Activated T-helper 17 cell treated with anti-CD3 and anti-CD28 coated beads, Interleukin-2, amount 50 U/mL, for 72 hours (primary cell): Measurements from ENCODE around the gene CCNL2. TPM values are rescaled to one million over a fixed set of nuclear protein-coding genes. Genes with fewer than 3 reads are reported as not detected.

ENCODE experiments used
- ATAC-seq: fragments of 150-1000 bp; cut with Tn5 transposase; replicated peaks from 2 replicates; pipeline ENCODE4 v1.10.0; 2021; ENCODE audit warnings: mild to moderate bottlenecking, moderate library complexity
- H3K27ac Mint-ChIP-seq: one replicate; pipeline ENCODE4 v1.8.0; 2022; ENCODE audit warnings: mixed read lengths
- H3K27me3 Mint-ChIP-seq: one replicate; pipeline ENCODE4 v1.8.0; 2022; ENCODE audit warnings: mixed read lengths
- H3K36me3 Mint-ChIP-seq: one replicate; pipeline ENCODE4 v1.8.0; 2022; ENCODE audit warnings: low read depth, mild to moderate bottlenecking, mixed read lengths
- H3K4me1 Mint-ChIP-seq: one replicate; pipeline ENCODE4 v1.8.0; 2022; ENCODE audit warnings: mixed read lengths
- H3K4me3 Mint-ChIP-seq: one replicate; pipeline ENCODE4 v1.8.0; 2022; ENCODE audit warnings: mild to moderate bottlenecking, mixed read lengths
- H3K9me3 Mint-ChIP-seq: one replicate; pipeline ENCODE4 v1.8.0; 2022; ENCODE audit warnings: mixed read lengths
- total RNA-seq, 2 donors: library from RNA; stranded (reverse); gene quantifications; one replicate each; pipeline ENCODE4 v1.2.3, GENCODE V29; 2022

Gene CCNL2
- total RNA-seq, 2 donors from 2014 or later = 103 to 107 TPM

GRCh38 chr1:1336931-1337792, 62.0 kb downstream of the CCNL2 start:
- Mint-ChIP-seq H3K27me3 (no peaks in the 10 kb centered on the region), H3K4me1 (no peaks in the 10 kb centered on the region), H3K36me3 (peaks cover 10% of the 10 kb centered on the region), H3K4me3 (no peak overlapping the region), H3K27ac (no peak overlapping the region), H3K9me3 (no peaks in the 10 kb centered on the region)
- ATAC-seq = no peak

DNA sequence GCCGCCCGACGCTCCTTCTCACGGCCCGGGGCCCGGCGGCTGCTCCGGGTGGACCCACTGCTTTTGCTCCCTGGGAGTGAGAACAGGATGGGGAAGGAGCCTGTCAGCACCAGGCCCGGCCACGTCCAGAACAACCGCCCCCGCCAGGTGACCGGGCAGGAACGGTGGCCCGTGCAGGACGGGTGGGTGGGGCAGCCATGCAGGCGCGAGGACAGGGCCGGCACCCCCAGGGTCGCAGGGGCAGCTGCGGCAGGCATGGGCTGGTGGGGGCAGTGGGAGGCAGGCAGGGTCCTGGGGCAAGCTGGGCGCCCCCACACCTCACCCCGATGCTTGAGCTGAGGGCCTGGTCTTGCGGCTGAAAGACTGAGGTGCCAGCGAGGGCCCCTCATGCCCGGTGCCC, 62.7 kb downstream of the CCNL2 start:
- Mint-ChIP-seq H3K27me3 (no peaks in the 10 kb centered on the region), H3K36me3 (peaks cover 10% of the 10 kb centered on the region), H3K9me3 (no peaks in the 10 kb centered on the region), H3K27ac (no peak overlapping the region), H3K4me1 (no peaks in the 10 kb centered on the region), H3K4me3 (no peak overlapping the region)
- no peak for ATAC-seq

DNA sequence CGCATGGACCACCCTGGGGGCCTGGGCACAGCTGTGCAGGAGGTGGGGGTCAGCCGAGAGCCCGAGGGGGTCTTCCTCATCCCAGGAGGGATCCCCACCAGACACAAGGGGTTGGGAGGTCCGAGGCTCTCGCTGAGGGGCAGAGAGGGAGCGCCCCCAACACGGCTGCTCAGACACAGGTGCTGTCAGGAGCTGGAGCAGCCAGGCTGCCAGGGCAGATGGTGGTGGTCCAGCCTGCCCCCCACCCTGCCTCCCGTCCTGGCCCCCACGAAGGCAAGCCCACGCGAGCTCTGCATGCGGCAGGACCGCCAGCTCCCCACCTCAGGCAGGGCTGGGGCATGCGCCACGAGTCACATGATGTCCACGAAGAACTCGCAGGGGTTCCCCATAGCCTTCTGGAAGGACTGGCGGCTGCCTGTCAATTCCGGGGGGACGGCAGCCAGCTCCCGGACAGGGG, 63.3 kb downstream of the CCNL2 start:
- no peaks in the 10 kb centered on the region for H3K4me1 Mint-ChIP-seq
- no peaks in the 10 kb centered on the region for H3K9me3 Mint-ChIP-seq
- H3K4me3 Mint-ChIP-seq = no peak overlapping the region
- no peak overlapping the region for H3K27ac Mint-ChIP-seq
- H3K27me3 Mint-ChIP-seq = no peaks in the 10 kb centered on the region
- H3K36me3 Mint-ChIP-seq = peaks cover 6% of the 10 kb centered on the region
- ATAC-seq = no peak

Other genes with a start within 250 kb of the CCNL2 start
- gene TTLL10, start 225.5 kb downstream of the CCNL2 start, total RNA-seq = under 1 TPM in 1 of 2 donors, not detected in 1; 0.11 TPM
- gene TNFRSF18, start 192.7 kb downstream of the CCNL2 start, total RNA-seq = 100 to 1,000 TPM; 105 to 796 TPM
- 1,000 to 10,000 TPM in 1 of 2 donors, 100 to 1,000 TPM in 1; 384 to 1,007 TPM for gene TNFRSF4, start 185.2 kb downstream of the CCNL2 start, total RNA-seq
- 100 to 1,000 TPM; 169 to 773 TPM for gene SDF4, start 167.3 kb downstream of the CCNL2 start, total RNA-seq
- gene B3GALT6, start 167.1 kb downstream of the CCNL2 start, total RNA-seq = 10 to 100 TPM; 10.9 to 16.7 TPM
- gene C1QTNF12, start 152.6 kb downstream of the CCNL2 start, total RNA-seq = 1 to 10 TPM; 1.8 to 7.5 TPM
- gene UBE2J2, start 125.5 kb downstream of the CCNL2 start, total RNA-seq = 10 to 100 TPM; 68.7 to 78.0 TPM
- 1 to 10 TPM; 4.7 to 9.8 TPM for gene SCNN1D, start 118.9 kb downstream of the CCNL2 start, total RNA-seq
- gene ACAP3, start 91.4 kb downstream of the CCNL2 start, total RNA-seq = 10 to 100 TPM; 41.4 to 43.3 TPM
- gene PUSL1, start 90.7 kb downstream of the CCNL2 start, total RNA-seq = 10 to 100 TPM; 15.9 to 24.0 TPM
- 100 to 1,000 TPM; 122 to 125 TPM for gene INTS11, start 74.7 kb downstream of the CCNL2 start, total RNA-seq
- 10 to 100 TPM; 16.8 to 22.3 TPM for gene CPTP, start 74.5 kb downstream of the CCNL2 start, total RNA-seq
- gene TAS1R3, start 68.1 kb downstream of the CCNL2 start, total RNA-seq = 1 to 10 TPM in 1 of 2 donors, under 1 TPM in 1; 0.71 to 1.1 TPM
- gene DVL1, start 49.9 kb downstream of the CCNL2 start, total RNA-seq = 10 to 100 TPM; 46.2 to 48.0 TPM
- under 1 TPM in 1 of 2 donors, not detected in 1; 0.56 TPM for gene MXRA8, start 40.8 kb downstream of the CCNL2 start, total RNA-seq
- 100 to 1,000 TPM in 1 of 2 donors, 10 to 100 TPM in 1; 93.3 to 163 TPM for gene AURKAIP1, start 24.1 kb downstream of the CCNL2 start, total RNA-seq
- 100 to 1,000 TPM in 1 of 2 donors, 10 to 100 TPM in 1; 57.7 to 147 TPM for gene MRPL20, start 8.0 kb upstream of the CCNL2 start, total RNA-seq
- not detected for gene ANKRD65, start 21.9 kb upstream of the CCNL2 start, total RNA-seq
- gene VWA1, start 36.4 kb upstream of the CCNL2 start, total RNA-seq = 1 to 10 TPM in 1 of 2 donors, under 1 TPM in 1; 0.84 to 6.2 TPM
- 1 to 10 TPM; 1.4 to 2.1 TPM for gene ATAD3C, start 50.4 kb upstream of the CCNL2 start, total RNA-seq
- 10 to 100 TPM; 24.6 to 55.5 TPM for gene ATAD3B, start 72.4 kb upstream of the CCNL2 start, total RNA-seq
- 10 to 100 TPM; 24.2 to 56.8 TPM for gene ATAD3A, start 112.8 kb upstream of the CCNL2 start, total RNA-seq
- 1 to 10 TPM; 2.1 to 2.3 TPM for gene TMEM240, start 141.3 kb upstream of the CCNL2 start, total RNA-seq
- 100 to 1,000 TPM in 1 of 2 donors, 10 to 100 TPM in 1; 75.6 to 133 TPM for gene SSU72, start 175.5 kb upstream of the CCNL2 start, total RNA-seq
- 1 to 10 TPM; 1.1 to 1.4 TPM for gene FNDC10, start 200.8 kb upstream of the CCNL2 start, total RNA-seq
- 10 to 100 TPM; 42.7 to 83.5 TPM for gene MIB2, start 216.2 kb upstream of the CCNL2 start, total RNA-seq
- gene MMP23B, start 232.8 kb upstream of the CCNL2 start, total RNA-seq = 1 to 10 TPM; 1.8 to 6.5 TPM